Epidermal melanocyte (primary cell): Measurements from ENCODE around the gene FOXS1.

Source experiments
- DNase-seq: peaks from one replicate; pipeline ENCODE4 v3.0.0; 2011; ENCODE audit warnings: low spot score; ENCODE audit not compliant: insufficient read length

Gene FOXS1

GRCh38 chr20:31797364-31797763 lies 48.0 kb downstream of the FOXS1 start:
- DNase-seq = no peak
